ENCODE results near the gene HSDL2.
A peak's percentile ranks its signal among the peaks of the same experiment; 100 is the strongest.
"Not testable (repeated sequence)": the region's sequence is repeated elsewhere in the genome, so short reads cannot be mapped to it uniquely, and the experiment has no call there.

Gene HSDL2

DNA sequence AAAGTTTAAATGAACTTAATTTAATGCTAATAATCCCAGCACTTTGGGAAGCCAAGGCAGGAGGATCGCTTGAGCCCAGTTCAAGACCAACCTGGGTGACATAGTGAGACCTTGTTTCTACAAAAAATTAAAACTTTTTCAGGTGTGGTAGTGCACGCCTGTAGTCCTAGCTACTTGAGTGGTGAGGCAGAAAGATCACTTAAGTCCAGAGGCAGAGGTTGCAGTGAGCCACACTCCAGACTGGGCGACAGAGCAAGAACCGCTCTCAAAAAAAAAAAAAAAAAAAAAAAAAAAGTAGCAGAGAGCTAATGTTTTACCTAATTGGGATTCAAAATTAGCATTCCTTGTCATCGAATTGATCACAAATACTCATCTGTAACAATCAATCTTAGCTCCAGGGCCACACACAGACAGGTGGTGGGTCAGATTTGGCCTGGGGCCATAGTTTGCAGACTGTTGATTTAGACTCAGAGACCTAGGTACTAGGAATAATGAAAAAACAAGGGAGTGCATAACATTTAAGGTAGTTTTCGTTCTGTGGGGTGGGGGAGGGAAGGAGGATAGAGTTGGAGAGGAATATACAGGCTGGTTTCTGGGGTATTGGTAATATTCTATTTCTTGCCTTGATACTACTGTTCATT lies 21.4 kb downstream of the HSDL2 start:
- no peak for DNase-seq

GRCh38 chr9:112403614-112404201 lies 23.8 kb downstream of the HSDL2 start:
- no peak for DNase-seq

DNA sequence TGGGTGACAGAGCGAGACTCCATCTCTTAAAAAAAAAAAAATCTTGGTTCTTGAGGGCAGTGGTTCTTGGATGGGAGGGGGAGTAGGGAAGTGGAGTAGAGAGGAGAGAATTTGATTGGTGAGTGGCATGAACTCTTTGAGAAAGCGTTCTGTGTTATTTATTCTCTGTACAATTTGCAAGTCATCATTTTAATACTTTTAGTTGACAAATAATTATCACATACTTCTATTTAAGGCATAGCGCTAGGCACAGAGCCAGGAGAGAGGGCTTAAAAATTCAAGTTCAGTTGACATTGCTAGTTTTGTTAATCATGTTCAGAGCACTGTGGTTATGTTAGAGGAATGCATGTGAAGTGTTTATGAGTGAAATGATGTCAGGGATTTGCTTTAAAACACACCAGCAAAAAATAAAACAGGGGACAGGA lies 24.6 kb downstream of the HSDL2 start:
- no peak for DNase-seq

- DNase-seq: peak; percentile 72
These were observed 28.4 kb downstream of the HSDL2 start for GRCh38 chr9:112408275-112408674.

DNA sequence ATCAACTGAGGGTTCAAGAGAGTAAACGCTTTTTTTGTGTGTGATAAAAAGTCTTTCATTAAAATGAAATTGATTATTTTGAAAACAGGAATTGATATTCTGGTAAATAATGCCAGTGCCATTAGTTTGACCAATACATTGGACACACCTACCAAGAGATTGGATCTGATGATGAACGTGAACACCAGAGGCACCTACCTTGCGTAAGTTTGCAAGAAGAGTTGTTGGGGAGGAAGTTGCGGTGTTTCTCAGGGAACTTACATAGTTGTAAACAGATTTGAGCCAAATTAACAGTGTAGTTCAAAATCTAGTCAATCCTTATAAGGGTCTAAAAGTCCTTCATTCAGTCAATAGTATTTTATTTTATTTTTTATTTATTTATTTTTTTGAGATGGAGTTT lies 28.9 kb downstream of the HSDL2 start:
- DNase-seq: peak; percentile 49

- DNase-seq: no peak
These were observed 29.9 kb downstream of the HSDL2 start for GRCh38 chr9:112409758-112410157.

DNA sequence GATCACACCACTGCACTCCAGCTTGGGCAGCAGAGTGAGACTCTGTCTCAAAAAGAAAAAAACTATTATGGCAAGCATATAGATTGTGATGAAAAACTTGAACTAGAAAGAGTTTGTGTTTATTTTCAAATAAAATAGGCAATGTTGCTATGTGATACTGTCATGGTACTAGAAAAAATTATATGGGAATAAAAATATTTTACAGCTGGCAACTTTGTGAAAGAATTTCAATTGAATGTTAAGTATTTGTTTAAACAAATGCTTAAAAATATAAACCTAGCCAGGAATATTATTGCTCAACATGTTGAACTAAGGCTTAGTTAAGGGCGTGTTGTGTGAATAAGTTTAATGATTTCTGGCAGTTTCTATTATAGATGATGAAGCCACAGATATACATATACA lies 31.7 kb downstream of the HSDL2 start:
- no peak for DNase-seq

GRCh38 chr9:112413728-112414127 lies 33.8 kb downstream of the HSDL2 start:
- DNase-seq: not testable (repeated sequence)

- no peak for DNase-seq
These were observed 40.3 kb downstream of the HSDL2 start for GRCh38 chr9:112420208-112420607.

- peak; percentile 22 for DNase-seq
These were observed 41.9 kb downstream of the HSDL2 start for GRCh38 chr9:112421771-112422222.

- DNase-seq: peak; percentile 55
These were observed 42.7 kb downstream of the HSDL2 start for GRCh38 chr9:112422417-112423148.

DNA sequence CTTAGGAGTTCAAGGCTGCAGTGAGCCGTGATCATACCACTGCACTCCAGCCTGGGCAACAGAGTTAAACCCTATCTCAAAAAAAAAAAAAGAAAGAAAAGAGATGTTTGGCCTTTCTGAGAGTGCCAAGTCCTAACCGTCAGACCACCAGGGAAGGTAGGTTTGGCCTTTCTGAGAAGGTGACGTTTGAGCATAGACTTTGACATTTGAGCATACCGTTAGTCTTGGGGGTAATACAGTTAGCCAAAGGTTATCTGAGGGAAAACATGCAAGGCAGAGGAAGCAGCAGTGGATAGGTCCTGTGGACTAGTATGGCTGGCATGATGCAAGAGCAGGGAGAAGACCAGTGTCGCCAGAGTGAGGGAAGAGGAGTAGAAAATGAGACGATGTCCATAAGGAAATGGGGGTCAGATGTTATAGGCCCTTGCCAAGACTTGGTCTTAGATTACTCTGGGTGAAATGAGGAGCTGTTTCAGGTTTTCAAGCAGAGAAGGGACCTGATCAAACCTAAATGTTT lies 50.2 kb downstream of the HSDL2 start:
- no peak for DNase-seq

DNA sequence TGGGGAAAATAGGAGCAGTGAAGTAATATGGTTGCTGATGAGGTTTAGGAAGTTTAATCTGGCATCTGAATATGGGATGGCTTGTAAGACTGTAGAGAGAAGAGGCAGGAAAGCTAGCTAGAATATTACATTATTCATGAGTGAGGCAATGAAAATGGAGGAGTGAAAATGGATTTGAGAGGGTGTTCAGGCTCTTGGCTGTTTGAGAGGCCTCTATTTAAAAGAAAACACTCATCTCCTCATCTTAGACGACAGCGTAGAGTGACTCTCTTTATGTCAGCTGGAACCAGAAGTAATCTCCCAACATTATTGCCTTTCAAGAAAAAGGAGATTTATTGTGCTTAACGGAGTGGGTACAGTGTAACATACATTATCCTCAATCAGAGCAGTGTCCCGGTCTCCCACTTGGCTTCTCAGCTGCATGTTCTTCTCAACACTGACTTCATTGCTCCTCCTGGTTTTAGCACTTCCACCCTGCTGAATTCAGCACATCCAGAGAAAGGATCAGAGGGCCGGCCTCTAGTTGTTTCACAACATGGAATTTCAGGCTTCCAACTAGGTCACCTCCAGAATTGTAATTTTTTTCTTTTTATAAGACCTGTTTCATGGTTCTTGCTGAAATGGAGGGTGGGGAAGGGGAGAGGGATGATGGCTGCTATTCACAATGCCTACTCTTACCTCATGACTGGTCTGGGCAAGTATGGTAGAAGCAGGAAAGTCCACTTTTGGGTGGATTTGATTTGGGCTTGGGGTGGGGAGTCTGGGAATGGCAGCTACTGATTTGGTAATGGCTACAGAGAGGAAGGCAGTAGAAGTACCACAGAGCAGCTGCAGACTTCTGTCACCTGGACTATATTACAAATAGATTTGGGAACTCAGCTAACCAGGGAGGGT lies 53.8 kb downstream of the HSDL2 start:
- no peak for DNase-seq

DNA sequence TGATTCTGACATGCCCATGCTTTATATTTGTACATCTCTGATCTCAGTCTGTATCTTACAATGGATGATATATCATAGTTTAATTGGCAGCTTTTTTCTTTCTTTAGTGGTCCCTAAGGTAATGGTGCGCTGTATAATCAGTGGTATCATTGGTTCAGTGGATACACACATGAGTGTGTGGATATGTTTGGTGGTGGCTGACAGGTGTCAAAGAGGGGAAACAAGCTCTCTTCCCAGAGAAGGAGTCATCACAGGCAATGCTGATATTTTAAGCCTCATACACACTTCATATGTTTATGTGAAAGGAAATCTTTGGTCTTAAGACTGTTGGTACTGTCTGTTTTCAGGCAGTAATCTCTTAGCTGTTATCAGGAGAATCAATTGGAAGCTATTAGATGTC lies 54.6 kb downstream of the HSDL2 start:
- DNase-seq: no peak

DNA sequence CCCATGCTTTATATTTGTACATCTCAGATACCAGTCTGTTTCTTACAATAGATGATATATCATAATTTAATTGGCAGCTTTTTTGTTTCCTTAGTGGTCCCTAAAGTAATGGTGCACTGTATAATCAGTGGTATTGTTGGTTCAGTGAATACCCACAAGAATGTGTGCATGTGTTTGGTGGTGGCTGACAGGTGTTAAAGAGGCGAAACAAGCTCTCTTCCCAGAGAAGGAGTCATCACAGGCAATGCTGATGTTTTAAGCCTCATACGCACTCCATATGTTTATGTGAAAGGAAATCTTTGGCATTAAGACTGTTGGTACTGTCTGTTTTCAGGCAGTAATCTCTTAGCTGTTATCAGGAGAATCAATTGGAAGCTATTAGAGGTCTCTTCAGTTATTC lies 57.5 kb downstream of the HSDL2 start:
- DNase-seq: no peak

- no peak for DNase-seq
These were observed 59.3 kb downstream of the HSDL2 start for GRCh38 chr9:112439171-112439570.

DNA sequence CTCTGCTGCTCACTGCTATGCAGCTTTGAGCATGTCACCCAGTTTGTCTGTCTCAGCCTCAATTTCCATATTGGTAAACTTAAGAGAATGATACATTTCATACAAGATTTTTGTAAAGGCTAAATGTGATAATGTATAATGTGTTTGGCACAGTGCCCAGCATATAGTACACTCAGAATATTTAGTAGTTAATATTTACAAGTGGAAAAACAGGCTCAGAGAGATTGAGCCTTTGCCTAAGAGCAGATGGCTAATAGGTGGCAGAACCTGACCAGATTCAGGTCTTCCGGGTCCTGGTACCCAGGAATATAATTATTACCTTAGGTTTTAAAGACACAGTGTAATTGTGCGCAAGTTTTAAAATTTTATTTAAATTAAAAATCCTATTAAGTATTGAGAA lies 59.9 kb downstream of the HSDL2 start:
- no peak for DNase-seq

DNA sequence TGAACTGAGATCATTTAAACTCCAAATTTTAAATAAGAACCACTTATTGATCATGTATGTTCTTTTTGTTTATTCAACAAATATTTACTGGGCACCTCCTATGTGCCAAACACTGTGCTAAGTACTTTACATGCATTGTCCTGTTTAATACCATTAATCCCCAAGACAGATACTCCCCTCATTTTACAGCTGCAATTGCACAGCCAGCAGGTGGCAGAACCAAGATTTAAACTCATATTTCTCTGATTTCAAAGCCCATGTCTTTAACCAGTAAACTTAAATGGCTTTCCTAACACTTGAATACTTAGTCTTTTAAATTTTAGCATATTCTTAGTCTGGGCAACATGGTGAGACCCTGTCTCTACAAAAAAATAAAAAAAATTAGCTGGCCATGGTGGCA lies 63.3 kb downstream of the HSDL2 start:
- peak; percentile 63 for DNase-seq

DNA sequence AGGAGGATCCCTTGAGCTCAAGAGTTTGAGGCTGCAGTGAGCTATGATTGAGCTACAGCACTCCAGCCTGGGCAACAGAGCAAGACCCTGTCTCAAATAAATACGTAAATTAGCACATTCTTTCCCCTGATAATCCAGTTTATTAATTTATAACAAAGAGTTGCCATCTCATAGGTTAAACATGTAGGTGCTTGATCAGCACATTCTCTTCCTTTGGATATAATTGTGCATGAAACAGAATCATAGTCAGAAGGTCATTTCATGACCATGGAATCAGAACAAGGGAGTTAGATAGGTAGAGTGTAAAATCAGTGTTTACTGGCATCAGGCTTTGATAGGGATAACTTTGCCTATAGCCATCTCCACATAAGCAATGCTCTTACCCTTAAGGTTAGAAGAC lies 63.7 kb downstream of the HSDL2 start:
- no peak for DNase-seq

DNA sequence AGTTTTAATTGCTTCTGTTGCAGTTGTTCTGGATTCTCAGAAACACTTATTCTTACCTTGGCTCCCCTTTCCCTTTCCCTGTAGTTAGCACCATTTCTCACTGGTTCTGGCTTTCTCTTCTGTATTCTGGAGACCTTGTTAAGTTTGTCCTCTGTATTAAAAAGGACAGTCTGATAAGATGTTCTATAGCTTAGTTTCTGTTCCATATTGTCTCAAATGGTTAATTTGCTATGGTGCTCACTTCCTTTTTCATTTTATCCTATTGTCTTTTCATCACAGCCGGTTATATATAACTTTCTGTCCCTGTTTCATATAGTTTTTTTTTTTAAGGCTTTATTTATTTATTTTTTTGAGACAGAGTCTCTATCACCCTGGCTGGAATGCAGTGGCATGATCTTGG lies 65.3 kb downstream of the HSDL2 start:
- no peak for DNase-seq

DNA sequence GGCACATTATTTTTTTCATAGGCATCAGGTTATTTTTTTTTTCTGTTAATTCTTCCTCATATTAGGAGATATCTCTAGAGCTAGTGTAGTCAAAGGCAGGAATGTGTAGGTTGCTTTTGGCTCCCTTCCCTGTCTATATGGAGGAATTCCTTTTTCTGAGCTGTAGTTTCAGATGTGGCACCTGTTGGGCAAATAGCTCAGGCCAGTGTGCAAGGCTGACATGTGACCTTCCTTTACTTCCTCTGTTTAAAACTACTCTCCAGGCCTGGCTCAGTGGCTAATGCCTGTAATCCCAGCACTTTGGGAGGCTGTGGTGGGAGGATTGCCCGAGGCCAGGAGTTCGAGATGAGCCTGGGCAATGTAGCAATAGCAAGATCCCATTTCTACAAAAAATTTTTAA lies 66.2 kb downstream of the HSDL2 start:
- no peak for DNase-seq

DNA sequence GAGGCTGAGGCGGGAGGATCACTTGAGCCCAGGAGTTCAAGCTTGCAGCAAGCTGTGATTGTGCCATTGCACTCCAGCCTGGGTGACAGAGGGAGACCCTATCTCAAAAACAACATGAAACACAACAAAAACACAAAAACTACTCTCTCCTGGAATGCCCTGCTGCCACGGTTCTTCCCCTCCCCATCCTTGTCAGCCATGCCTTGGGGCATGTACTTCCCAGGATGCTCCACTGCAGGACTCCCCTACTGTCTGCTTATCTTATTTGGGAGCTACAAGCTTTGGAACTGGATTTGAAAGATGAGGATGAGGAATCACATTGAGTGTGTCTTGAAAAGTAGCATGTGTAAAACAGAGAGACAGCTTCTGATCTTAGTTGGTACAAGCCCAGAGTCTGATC lies 66.6 kb downstream of the HSDL2 start:
- DNase-seq: no peak

- DNase-seq: peak; percentile 24
These were observed 67.4 kb downstream of the HSDL2 start for GRCh38 chr9:112447283-112447761.

Data from hematopoietic multipotent progenitor cell treated with erythropoietin and hydrocortisone succinate and interleukin-3 and kit ligand, for 4 days (in vitro differentiated cells).